Cardiac muscle cell (in vitro differentiated cells and primary cell): Measurements from ENCODE around the gene STAB2. TPM values are rescaled to one million over a fixed set of nuclear protein-coding genes. Genes with fewer than 3 reads are reported as not detected.
A peak's percentile ranks its signal among the peaks of the same experiment; 100 is the strongest.
"Not testable (repeated sequence)": the region's sequence is repeated elsewhere in the genome, so short reads cannot be mapped to it uniquely, and the experiment has no call there.

Experiments
- DNase-seq, 2 donors: peaks; one replicate each; pipeline versions ENCODE4 v3.0.0 to v3.0.0-alpha.2; 2010 to 2017; ENCODE audit warnings: low read depth in 1 of 2, low spot score in 1 of 2
- H3K27ac ChIP-seq: fragments of 200-600 bp; sonication (generic); 2 replicates; pipeline ENCODE4 v1.5.1; 2016
- H3K27me3 ChIP-seq: fragments of 200-600 bp; sonication (generic); 2 replicates; pipeline ENCODE4 v1.6.0; 2016; ENCODE audit warnings: control low read depth
- H3K36me3 ChIP-seq: fragments of 200-600 bp; sonication (generic); 2 replicates; pipeline ENCODE4 v1.5.1; 2016; ENCODE audit warnings: control low read depth
- H3K4me1 ChIP-seq: fragments of 200-600 bp; sonication (generic); 2 replicates; pipeline ENCODE4 v1.8.1; 2017; ENCODE audit warnings: low read depth, mild to moderate bottlenecking, mixed run types
- H3K4me3 ChIP-seq: fragments of 200-600 bp; sonication (generic); 2 replicates; pipeline ENCODE4 v1.5.1; 2016; ENCODE audit warnings: mild to moderate bottlenecking
- H3K9me3 ChIP-seq: fragments of 200-600 bp; sonication (generic); 2 replicates; pipeline ENCODE4 v1.5.1; 2017; ENCODE audit warnings: low read depth, mild to moderate bottlenecking, control low read depth
- CTCF ChIP-seq: IDR thresholded peaks from 2 replicates; pipeline ENCODE4 v1.5.1; 2012; ENCODE audit warnings: low read depth, mild to moderate bottlenecking, low read length
- polyA plus RNA-seq: library from polyadenylated mRNA; unstranded; fragments of >200 nt; fragmentation: Nextera tagmentation; extraction: Ambion mirVana; gene quantifications from 2 replicates; pipeline ENCODE4 v1.2.1, GENCODE V29; 2016
- total RNA-seq: library from RNA; depleted of rRNA; stranded (reverse); fragments of >200 nt; gene quantifications from 2 replicates; pipeline ENCODE4 v1.2.3, GENCODE V29; 2016

The STAB2 gene
- total and polyA plus RNA-seq, 2 experiments from 2014 or later: 0.03 TPM; not detected in 1

- no peak overlapping the region for H3K4me3 ChIP-seq
- H3K27ac ChIP-seq: no peak overlapping the region
- DNase-seq: no peak
- H3K36me3 ChIP-seq: no peaks in the 10 kb centered on the region
- no peaks in the 10 kb centered on the region for H3K27me3 ChIP-seq
- peaks cover 4% of the 10 kb centered on the region for H3K4me1 ChIP-seq
- H3K9me3 ChIP-seq: no peaks in the 10 kb centered on the region
- TF ChIP-seq CTCF: no peak
These were observed 65.7 kb downstream of the STAB2 start for GRCh38 chr12:103652808-103653207.

GRCh38 chr12:103653568-103654173 is 66.6 kb downstream of the STAB2 start:
- not testable (repeated sequence) for H3K36me3 ChIP-seq, H3K4me3 ChIP-seq, H3K27me3 ChIP-seq, H3K27ac ChIP-seq, H3K4me1 ChIP-seq, H3K9me3 ChIP-seq, DNase-seq

DNA sequence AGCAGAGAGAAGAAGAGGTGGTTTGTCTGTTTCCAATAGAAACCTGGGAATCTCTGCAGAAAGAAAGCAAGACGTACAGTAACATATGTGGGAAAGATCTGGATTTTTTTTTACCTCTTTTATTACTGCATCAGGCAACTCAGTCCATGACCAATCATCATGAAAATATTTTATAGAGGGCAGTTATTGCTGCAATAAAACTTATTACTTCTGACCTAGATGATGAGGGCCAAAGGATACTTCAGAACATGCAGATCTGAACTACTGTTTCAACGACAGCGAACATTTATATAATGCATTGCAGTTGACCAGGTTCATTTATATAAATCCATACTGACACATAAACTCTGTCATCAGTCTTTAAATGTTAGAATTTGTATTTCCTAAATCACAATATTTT is 67.7 kb downstream of the STAB2 start:
- Histone ChIP-seq H3K4me1 (peaks cover 7% of the 10 kb centered on the region), H3K4me3 (no peak overlapping the region), H3K27me3 (no peaks in the 10 kb centered on the region), H3K36me3 (no peaks in the 10 kb centered on the region), H3K9me3 (no peaks in the 10 kb centered on the region), H3K27ac (no peak overlapping the region)
- no peak for DNase-seq
- no peak for TF ChIP-seq CTCF

DNA sequence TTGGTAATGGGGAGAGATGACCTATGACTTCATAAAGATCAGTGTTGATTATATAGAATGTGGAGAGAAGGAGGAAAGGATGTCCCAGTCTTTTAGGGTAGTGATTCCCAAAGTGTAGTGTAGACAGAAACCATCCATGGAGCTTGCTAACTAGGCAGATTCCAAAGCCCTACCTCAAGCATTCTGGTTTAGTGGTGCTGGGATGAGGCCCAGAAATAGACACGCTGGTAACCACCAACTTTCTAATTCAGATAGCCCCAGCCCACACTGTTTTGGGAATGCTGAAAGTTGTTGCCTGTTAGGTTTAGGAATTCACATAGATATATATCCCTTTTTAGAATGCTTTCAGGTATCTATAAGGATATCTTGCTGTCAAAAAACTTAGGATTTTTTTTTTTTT is 69.2 kb downstream of the STAB2 start:
- Histone ChIP-seq H3K27ac (no peak overlapping the region), H3K9me3 (no peaks in the 10 kb centered on the region), H3K4me3 (no peak overlapping the region), H3K36me3 (no peaks in the 10 kb centered on the region), H3K27me3 (no peaks in the 10 kb centered on the region), H3K4me1 (peaks cover 7% of the 10 kb centered on the region)
- DNase-seq: no peak
- no peak for TF ChIP-seq CTCF

DNA sequence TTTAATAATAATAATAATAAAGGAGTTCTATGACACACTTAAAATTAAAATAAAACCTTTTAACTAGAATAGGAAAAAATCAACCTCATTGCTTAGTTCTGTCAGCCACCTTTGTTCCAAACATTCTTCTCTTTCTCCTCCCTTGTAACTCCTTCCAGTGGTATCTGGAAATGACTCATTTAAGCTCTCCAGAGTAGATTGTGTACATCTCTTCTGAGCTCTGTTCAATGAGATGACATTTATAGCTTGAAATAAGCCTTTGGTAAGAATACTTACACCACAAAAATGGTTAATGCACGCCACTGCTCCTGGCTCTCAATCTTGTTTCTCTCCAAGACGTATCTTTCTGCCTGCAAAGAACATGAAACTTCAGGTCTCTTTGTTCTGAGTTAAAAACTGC is 70.3 kb downstream of the STAB2 start:
- no peaks in the 10 kb centered on the region for H3K36me3 ChIP-seq
- TF ChIP-seq CTCF: no peak
- peak in 1 of 2 donors; percentile 54 for DNase-seq
- no peaks in the 10 kb centered on the region for H3K27me3 ChIP-seq
- peaks cover 7% of the 10 kb centered on the region for H3K4me1 ChIP-seq
- no peak overlapping the region for H3K27ac ChIP-seq
- no peak overlapping the region for H3K4me3 ChIP-seq
- H3K9me3 ChIP-seq: no peaks in the 10 kb centered on the region

DNA sequence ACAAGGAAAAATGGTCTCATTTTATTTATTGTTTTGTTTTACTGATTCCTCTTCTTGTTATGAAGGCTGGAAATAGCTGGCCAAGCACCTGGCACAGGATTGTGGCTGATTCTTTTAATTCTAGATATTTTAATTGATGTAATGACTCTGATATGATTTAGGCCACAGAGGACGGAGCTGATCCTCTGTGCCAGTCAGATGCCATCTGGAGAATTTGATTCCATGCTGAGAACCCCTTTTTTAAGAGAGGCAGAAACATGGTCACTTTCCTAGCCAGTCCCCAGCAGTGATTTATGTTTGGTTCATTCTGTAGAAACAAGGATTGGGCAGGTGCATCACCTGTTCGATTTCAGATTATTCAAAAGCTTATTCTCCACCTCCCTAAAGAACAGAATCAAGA is 77.6 kb downstream of the STAB2 start:
- H3K27me3 ChIP-seq: peaks cover 11% of the 10 kb centered on the region

More for the DNA sequence above, 77.6 kb downstream of the STAB2 start:
- Histone ChIP-seq H3K36me3 (no peaks in the 10 kb centered on the region), H3K4me3 (no peak overlapping the region), H3K9me3 (no peaks in the 10 kb centered on the region), H3K27ac (no peak overlapping the region), H3K4me1 (no peaks in the 10 kb centered on the region)
- DNase-seq: no peak
- no peak for TF ChIP-seq CTCF
